A673 (cell line): Measurements from ENCODE around the gene TECPR1.

Source experiments
- CTCF ChIP-seq: fragments of 300-800, 200-600 bp; sonication (generic); conservative IDR thresholded peaks from 2 replicates; pipeline ENCODE4 v1.5.1; 2017; ENCODE audit warnings: low read depth, mild to moderate bottlenecking, antibody characterized with exemption, low read length, moderate library complexity, mixed read lengths
- EZH2 ChIP-seq: fragments of 200-600 bp; sonication (generic); IDR thresholded peaks from 2 replicates; pipeline ENCODE4 v1.6.1; 2017; ENCODE audit warnings: borderline replicate concordance, low read depth, mild to moderate bottlenecking, mixed read lengths, antibody characterized with exemption, low read length; ENCODE audit not compliant: poor library complexity, severe bottlenecking

- TF ChIP-seq CTCF: no peak
- TF ChIP-seq EZH2: no peak
Measured at GRCh38 chr7:98178762-98179490, 73.1 kb downstream of the TECPR1 start.
